Omental fat pad (tissue), 4 donors: ENCODE data around the gene DSTN. TPM values are rescaled to one million over a fixed set of nuclear protein-coding genes. Genes with fewer than 3 reads are reported as not detected.

Experiments used
- ATAC-seq: fragments of 150-250 bp; one replicate; pipeline ENCODE4 v1.9.1; 2016; ENCODE audit warnings: mild to moderate bottlenecking, moderate library complexity; ENCODE audit not compliant: low FRiP score
- DNase-seq: peaks from one replicate; pipeline ENCODE4 v3.0.0-alpha.2; 2019; ENCODE audit warnings: low spot score
- CTCF ChIP-seq, 3 donors: fragments of 450-650 bp; IDR thresholded peaks; one replicate each; pipeline ENCODE4 v1.5.1; 2016 to 2017; ENCODE audit warnings: antibody characterized with exemption in 3 of 3, mild to moderate bottlenecking in 3 of 3, moderate library complexity in 2 of 3
- total RNA-seq, 4 donors: library from RNA; depleted of rRNA; stranded (reverse); fragments of >200 nt; gene quantifications; one replicate each; pipeline ENCODE4 v1.1.0, GENCODE V29; 2016

Gene DSTN
- total RNA-seq, 4 donors from 2014 or later, result 147 to 228 (median 170) TPM

- ATAC-seq (no peak), DNase-seq (no peak)
- no peak for TF ChIP-seq CTCF (IDR thresholded peaks at IDR 0.05)
These were observed 75.8 kb downstream of the DSTN start for GRCh38 chr20:17645546-17646208.

- TF ChIP-seq CTCF (IDR thresholded peaks at IDR 0.05), result no peak
- no peak for DNase-seq
These were observed 76.5 kb downstream of the DSTN start for GRCh38 chr20:17646209-17646960.

GRCh38 chr20:17646961-17647301 lies 77.1 kb downstream of the DSTN start:
- no peak for DNase-seq
- ATAC-seq, result no peak
- TF ChIP-seq CTCF (IDR thresholded peaks at IDR 0.05), result no peak

More at GRCh38 chr20:17646209-17646960, 76.5 kb downstream of the DSTN start:
- no peak for ATAC-seq

GRCh38 chr20:17647391-17648314 lies 77.8 kb downstream of the DSTN start:
- ATAC-seq, result no peak
- TF ChIP-seq CTCF (IDR thresholded peaks at IDR 0.05), result no peak
- DNase-seq, result no peak

- no peak for TF ChIP-seq CTCF (IDR thresholded peaks at IDR 0.05)
- no peak for DNase-seq
- ATAC-seq, result no peak
These were observed 78.4 kb downstream of the DSTN start for GRCh38 chr20:17648315-17648646.

- DNase-seq, result no peak
- ATAC-seq, result no peak
- TF ChIP-seq CTCF (IDR thresholded peaks at IDR 0.05), result no peak
These were observed 79.2 kb downstream of the DSTN start for GRCh38 chr20:17648791-17649730.
